IMR-90 (cell line): Measurements from ENCODE around the gene TRAF3. TPM values are rescaled to one million over a fixed set of nuclear protein-coding genes. Genes with fewer than 3 reads are reported as not detected.

Experiments
- ATAC-seq: fragments of 200-7000 bp; cut with Tn5 transposase; 2 replicates; pipeline ENCODE4 v1.9.1; 2020; ENCODE audit warnings: low read depth, mild to moderate bottlenecking, moderate library complexity
- BruUV-seq: library from RNA; stranded (reverse); fragments of 400-500 nt; replicated peaks from 2 replicates; lab custom pipeline; 2021; lab: Mats Ljungman, UMichigan
- CTCF ChIA-PET: fragments of 300-600 bp; formaldehyde crosslinking; extraction: SDS; loops from one replicate; lab custom pipeline; 2021; ENCODE audit warnings: antibody characterized with exemption; lab: Yijun Ruan, JAX
- POLR2A ChIA-PET: fragments of 300-600 bp; sonication (Branson Sonifier 250); formaldehyde crosslinking; loops from one replicate; lab custom pipeline; 2022; ENCODE audit warnings: antibody characterized with exemption; ENCODE audit not compliant: unreplicated experiment; lab: Charles Lee
- DNase-seq: peaks from one replicate; pipeline ENCODE4 v3.0.0; 2013
- H2AFZ ChIP-seq: replicated peaks from 2 replicates; pipeline ENCODE3; 2013; ENCODE audit warnings: low read length, mild to moderate bottlenecking; ENCODE audit not compliant: poor library complexity
- H2AK5ac ChIP-seq: 2 replicates; pipeline ENCODE4 v1.6.1; 2013; ENCODE audit warnings: low read depth, low read length, inconsistent platforms
- H2AK9ac ChIP-seq: replicated peaks from 2 replicates; pipeline ENCODE3; 2013; ENCODE audit warnings: mild to moderate bottlenecking, low read depth, low read length, moderate library complexity; ENCODE audit not compliant: poor library complexity
- H2BK120ac ChIP-seq: 2 replicates; pipeline ENCODE4 v1.6.1; 2013; ENCODE audit warnings: low read depth, low read length, inconsistent platforms
- H2BK15ac ChIP-seq: 3 replicates; pipeline ENCODE4 v1.6.1; 2013; ENCODE audit warnings: low read depth, low read length, inconsistent platforms
- H2BK20ac ChIP-seq: 2 replicates; pipeline ENCODE4 v1.6.1; 2013; ENCODE audit warnings: low read depth, mild to moderate bottlenecking, inconsistent platforms, low read length, moderate library complexity
- H2BK5ac ChIP-seq: 2 replicates; pipeline ENCODE4 v1.6.1; 2013; ENCODE audit warnings: mild to moderate bottlenecking, low read depth, low read length, inconsistent platforms; ENCODE audit not compliant: poor library complexity, severe bottlenecking
- H3K14ac ChIP-seq: replicated peaks from 2 replicates; pipeline ENCODE4 v1.6.1; 2013; ENCODE audit warnings: low read depth, low read length, inconsistent platforms
- H3K18ac ChIP-seq: 2 replicates; pipeline ENCODE4 v1.6.1; 2013; ENCODE audit warnings: low read depth, low read length, control low read depth
- H3K23ac ChIP-seq: 2 replicates; pipeline ENCODE4 v1.6.1; 2013; ENCODE audit warnings: low read depth, low read length, inconsistent platforms
- H3K27ac ChIP-seq: 2 replicates; pipeline ENCODE4 v1.5.1; 2013; ENCODE audit warnings: mild to moderate bottlenecking, control low read depth, low read length; ENCODE audit not compliant: insufficient read depth
- H3K27me3 ChIP-seq: 2 replicates; pipeline ENCODE4 v1.6.1; 2013; ENCODE audit warnings: low read length; ENCODE audit not compliant: control insufficient read depth, insufficient read depth
- H3K36me3 ChIP-seq: 2 replicates; pipeline ENCODE4 v1.6.1; 2013; ENCODE audit warnings: low read length, mixed read lengths; ENCODE audit not compliant: control insufficient read depth, insufficient read depth
- H3K4ac ChIP-seq: 2 replicates; pipeline ENCODE4 v1.6.1; 2013; ENCODE audit warnings: low read depth, low read length, inconsistent platforms
- H3K4me1 ChIP-seq: 2 replicates; pipeline ENCODE4 v1.6.1; 2013; ENCODE audit warnings: low read length, mixed read lengths; ENCODE audit not compliant: control insufficient read depth, insufficient read depth
- H3K4me2 ChIP-seq: 2 replicates; pipeline ENCODE4 v1.6.1; 2013; ENCODE audit warnings: low read depth, mild to moderate bottlenecking, control low read depth, low read length, moderate library complexity
- H3K4me3 ChIP-seq: 2 replicates; pipeline ENCODE4 v1.5.1; 2013; ENCODE audit warnings: low read depth, mild to moderate bottlenecking, control low read depth, low read length, moderate library complexity; ENCODE audit not compliant: insufficient read depth
- H3K56ac ChIP-seq: 2 replicates; pipeline ENCODE4 v1.6.1; 2013; ENCODE audit warnings: low read length, inconsistent platforms; ENCODE audit not compliant: insufficient read depth; ENCODE audit errors: extremely low read depth
- H3K79me1 ChIP-seq, 2 experiments: 2 replicates each; pipeline ENCODE4 v1.6.1; 2013; ENCODE audit warnings: low read length in 2 of 2, inconsistent platforms in 1 of 2, low read depth in 1 of 2
- H3K9ac ChIP-seq: 2 replicates; pipeline ENCODE4 v1.6.1; 2013; ENCODE audit warnings: low read depth, low read length, control low read depth
- H3K9me1 ChIP-seq: 2 replicates; pipeline ENCODE4 v1.6.1; 2013; ENCODE audit warnings: low read length, inconsistent platforms; ENCODE audit not compliant: insufficient read depth
- H3K9me3 ChIP-seq: 2 replicates; pipeline ENCODE4 v1.6.1; 2013; ENCODE audit warnings: low read length; ENCODE audit not compliant: control insufficient read depth, insufficient read depth
- H4K20me1 ChIP-seq: 2 replicates; pipeline ENCODE4 v1.6.1; 2013; ENCODE audit warnings: low read length, inconsistent platforms; ENCODE audit not compliant: insufficient read depth
- H4K5ac ChIP-seq: 2 replicates; pipeline ENCODE4 v1.6.1; 2013; ENCODE audit warnings: mild to moderate bottlenecking, low read depth, low read length, control low read depth
- H4K8ac ChIP-seq, 2 experiments: 2 replicates each; pipeline ENCODE4 v1.6.1; 2013; ENCODE audit warnings: low read depth in 2 of 2, low read length in 2 of 2, control low read depth in 1 of 2, inconsistent platforms in 1 of 2
- H4K91ac ChIP-seq: 2 replicates; pipeline ENCODE4 v1.6.1; 2013; ENCODE audit warnings: low read depth, low read length, inconsistent platforms; ENCODE audit not compliant: insufficient read depth
- BHLHE40 ChIP-seq: fragments of 150-350 bp; IDR thresholded peaks from 2 replicates; pipeline ENCODE4 v1.6.1; 2016; ENCODE audit warnings: mild to moderate bottlenecking, low read depth, low read length
- CEBPB ChIP-seq: IDR thresholded peaks from 2 replicates; pipeline ENCODE4 v1.6.1; 2012; ENCODE audit warnings: low read depth, low read length, improper control_type of control experiment
- CHD1 ChIP-seq: IDR thresholded peaks from 2 replicates; pipeline ENCODE4 v1.6.1; 2012; ENCODE audit warnings: low read depth, low read length, improper control_type of control experiment
- MAFK ChIP-seq: IDR thresholded peaks from 2 replicates; pipeline ENCODE4 v1.6.1; 2012; ENCODE audit warnings: low read depth, low read length, improper control_type of control experiment
- MXI1 ChIP-seq: IDR thresholded peaks from 2 replicates; pipeline ENCODE4 v1.6.1; 2012; ENCODE audit warnings: low read depth, mild to moderate bottlenecking, low read length, moderate library complexity, borderline replicate concordance
- NFE2L2 ChIP-seq: fragments of 150-350 bp; IDR thresholded peaks from 2 replicates; pipeline ENCODE4 v1.6.1; 2016; ENCODE audit warnings: low read depth, mild to moderate bottlenecking, low read length
- POLR2A ChIP-seq: IDR thresholded peaks from 2 replicates; pipeline ENCODE4 v1.6.1; 2012; ENCODE audit warnings: mild to moderate bottlenecking, low read depth, low read length
- WGBS, 2 experiments: methylation state at CpG; one replicate each; pipeline versions ENCODE4 v1.1.5 to v1.1.7; 2013; ENCODE audit warnings: missing lambda C conversion rate in 2 of 2; ENCODE audit not compliant: insufficient read length in 1 of 2; ENCODE audit errors: extremely low coverage in 2 of 2; 5-methylcytosine and 5-hydroxymethylcytosine counted together
- dilution Hi-C: fragments of 300-500 bp; cut with HindIII; formaldehyde crosslinking; loops from one replicate; pipeline ENCODE4 v1.14.3; 2018; ENCODE audit warnings: low sequenced_read_pairs; ENCODE audit not compliant: unreplicated experiment
- in situ Hi-C: fragments of 300-500 bp; cut with MboI; formaldehyde crosslinking; loops from 3 replicates; pipeline ENCODE4 v1.14.3; 2019; ENCODE audit warnings: low sequenced_read_pairs, inconsistent platforms, mixed read lengths
- intact Hi-C: fragments of 100-400 bp; cut with micrococcal nuclease; formaldehyde crosslinking; loops from 2 replicates; pipeline ENCODE4 v1.10.0; 2022
- polyA plus RNA-seq, 3 experiments: library from polyadenylated mRNA; depleted of rRNA; stranded (reverse); fragments of >200 nt; gene quantifications; 2 replicates each; pipeline ENCODE4 v1.2.3, GENCODE V29; 2012; ENCODE audit warnings: low replicate concordance in 1 of 3
- total RNA-seq: library from RNA; depleted of rRNA; stranded (reverse); fragments of >200 nt; gene quantifications from 2 replicates; pipeline ENCODE4 v1.2.3, GENCODE V29; 2012
- TF ChIP-seq, protein P1 (sequence below): fragments of 150-350 bp; IDR thresholded peaks from 2 replicates; pipeline ENCODE4 v1.6.1; 2016; ENCODE audit warnings: low read depth, mild to moderate bottlenecking, low read length, moderate library complexity, borderline replicate concordance

Gene TRAF3
- total and polyA plus RNA-seq, 2 of the 4 experiments (the other 2 are of a cell fraction), result 21.2 to 25.3 TPM

DNA sequence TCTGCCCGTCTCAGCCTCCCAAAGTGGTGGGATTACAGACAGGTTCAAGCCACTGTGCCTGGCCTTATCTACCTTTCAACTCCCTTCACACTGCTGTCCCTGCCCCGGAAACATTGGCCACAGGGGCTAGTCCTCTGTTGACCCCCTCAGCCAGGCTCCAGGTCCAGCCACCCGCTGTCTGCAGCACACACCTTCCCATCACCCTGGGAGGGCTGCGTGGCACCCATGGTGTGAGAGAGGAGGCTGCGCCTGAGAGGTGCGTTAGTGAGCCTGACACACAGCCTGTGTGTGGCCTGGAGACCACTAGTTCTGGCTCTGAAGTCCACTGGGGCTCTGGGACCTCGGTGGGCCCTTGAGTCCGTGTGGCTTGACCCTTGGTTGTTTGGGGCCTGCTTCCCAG lies 28.4 kb upstream of the TRAF3 start:
- Histone ChIP-seq H2BK5ac (no peak overlapping the region), H4K20me1 (no peaks in the 10 kb centered on the region; the same call in 1 of the 2 replicates), H3K18ac (no peak overlapping the region), H3K9ac (no peak overlapping the region), H3K27me3 (no peaks in the 10 kb centered on the region), H4K8ac (no peak overlapping the region), H3K14ac (no peak overlapping the region), H2BK20ac (no peak overlapping the region), H3K36me3 (no peaks in the 10 kb centered on the region), H4K91ac (no peak overlapping the region), H2AFZ (no peak overlapping the region), H2AK5ac (no peak overlapping the region), H3K4me3 (no peak overlapping the region), H3K4me1 (no peaks in the 10 kb centered on the region), H3K27ac (no peak overlapping the region), H3K4me2 (no peak overlapping the region), H4K5ac (no peak overlapping the region), H2BK15ac (no peak overlapping the region), H3K9me1 (no peaks in the 10 kb centered on the region; the same call in 1 of the 2 replicates), H3K23ac (no peak overlapping the region), H3K79me1 (no peaks in the 10 kb centered on the region), H3K4ac (no peak overlapping the region), H3K56ac (no peak overlapping the region), H2BK120ac (no peak overlapping the region), H3K9me3 (no peaks in the 10 kb centered on the region), H2AK9ac (peak overlapping the region; percentile 42)
- 100% methylated on average over 1 of the region's 8 CpGs; no CpG with 5 or more reads in 1 of the 2 experiments for WGBS, 2 experiments
- no peak for TF ChIP-seq POLR2A
- no peak for TF ChIP-seq NFE2L2
- TF ChIP-seq CEBPB, result no peak
- TF ChIP-seq MXI1, result no peak
- no peak for TF ChIP-seq BHLHE40
- TF ChIP-seq, protein P1, sequence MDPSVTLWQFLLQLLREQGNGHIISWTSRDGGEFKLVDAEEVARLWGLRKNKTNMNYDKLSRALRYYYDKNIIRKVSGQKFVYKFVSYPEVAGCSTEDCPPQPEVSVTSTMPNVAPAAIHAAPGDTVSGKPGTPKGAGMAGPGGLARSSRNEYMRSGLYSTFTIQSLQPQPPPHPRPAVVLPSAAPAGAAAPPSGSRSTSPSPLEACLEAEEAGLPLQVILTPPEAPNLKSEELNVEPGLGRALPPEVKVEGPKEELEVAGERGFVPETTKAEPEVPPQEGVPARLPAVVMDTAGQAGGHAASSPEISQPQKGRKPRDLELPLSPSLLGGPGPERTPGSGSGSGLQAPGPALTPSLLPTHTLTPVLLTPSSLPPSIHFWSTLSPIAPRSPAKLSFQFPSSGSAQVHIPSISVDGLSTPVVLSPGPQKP, result no peak
- no peak for TF ChIP-seq MAFK
- TF ChIP-seq CHD1, result no peak
- intact Hi-C loops, result no loop called here
- POLR2A ChIA-PET, result no interaction called here
- CTCF ChIA-PET, result no interaction called here
- dilution Hi-C loops, result no loop called here
- in situ Hi-C loops, result no loop called here
- ATAC-seq, result no peak
- no peak for DNase-seq
- BruUV-seq, result no TSS peak
